ENCODE measurements around the gene PRDM2.
A peak's percentile ranks its signal among the peaks of the same experiment; 100 is the strongest.

The PRDM2 gene

DNA sequence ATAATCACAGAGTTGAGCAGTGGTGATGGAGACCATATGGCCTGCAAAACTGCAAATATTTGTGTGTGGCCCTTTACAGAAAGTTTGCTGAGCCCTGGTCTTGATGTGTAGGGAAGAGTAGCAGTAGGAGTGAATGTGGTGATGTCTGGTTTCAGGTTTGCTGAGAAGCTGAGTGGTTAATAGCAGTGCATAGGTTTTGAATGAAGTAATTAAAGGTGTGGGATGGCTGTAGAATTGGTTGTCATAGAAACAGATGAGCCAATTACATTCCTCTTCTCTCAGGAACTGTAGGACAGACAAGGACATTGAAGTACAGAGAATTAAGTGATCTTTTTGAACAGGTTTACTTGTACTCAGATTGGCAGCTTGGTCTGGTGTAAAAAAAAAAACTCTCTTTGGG is 37.4 kb downstream of the PRDM2 start:
- no peak for DNase-seq

DNA sequence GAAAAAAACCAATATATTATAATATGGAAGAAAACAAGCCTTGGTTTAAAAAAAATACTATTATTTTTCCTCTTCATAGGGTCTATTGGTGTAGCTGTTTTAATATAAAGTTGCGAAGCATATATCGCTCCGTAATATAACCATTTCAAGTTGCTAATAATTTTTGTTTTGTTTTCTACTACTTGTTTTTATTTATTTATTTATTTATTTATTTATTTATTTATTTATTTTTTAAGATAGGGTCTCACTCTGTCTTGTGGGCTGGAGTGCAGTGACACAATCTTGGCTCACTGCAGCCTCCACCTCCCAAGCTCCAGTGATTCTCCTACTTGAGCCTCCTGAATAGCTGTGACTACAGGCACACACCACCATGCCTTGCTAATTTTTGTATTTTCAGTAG is 46.4 kb downstream of the PRDM2 start:
- DNase-seq, result no peak

DNA sequence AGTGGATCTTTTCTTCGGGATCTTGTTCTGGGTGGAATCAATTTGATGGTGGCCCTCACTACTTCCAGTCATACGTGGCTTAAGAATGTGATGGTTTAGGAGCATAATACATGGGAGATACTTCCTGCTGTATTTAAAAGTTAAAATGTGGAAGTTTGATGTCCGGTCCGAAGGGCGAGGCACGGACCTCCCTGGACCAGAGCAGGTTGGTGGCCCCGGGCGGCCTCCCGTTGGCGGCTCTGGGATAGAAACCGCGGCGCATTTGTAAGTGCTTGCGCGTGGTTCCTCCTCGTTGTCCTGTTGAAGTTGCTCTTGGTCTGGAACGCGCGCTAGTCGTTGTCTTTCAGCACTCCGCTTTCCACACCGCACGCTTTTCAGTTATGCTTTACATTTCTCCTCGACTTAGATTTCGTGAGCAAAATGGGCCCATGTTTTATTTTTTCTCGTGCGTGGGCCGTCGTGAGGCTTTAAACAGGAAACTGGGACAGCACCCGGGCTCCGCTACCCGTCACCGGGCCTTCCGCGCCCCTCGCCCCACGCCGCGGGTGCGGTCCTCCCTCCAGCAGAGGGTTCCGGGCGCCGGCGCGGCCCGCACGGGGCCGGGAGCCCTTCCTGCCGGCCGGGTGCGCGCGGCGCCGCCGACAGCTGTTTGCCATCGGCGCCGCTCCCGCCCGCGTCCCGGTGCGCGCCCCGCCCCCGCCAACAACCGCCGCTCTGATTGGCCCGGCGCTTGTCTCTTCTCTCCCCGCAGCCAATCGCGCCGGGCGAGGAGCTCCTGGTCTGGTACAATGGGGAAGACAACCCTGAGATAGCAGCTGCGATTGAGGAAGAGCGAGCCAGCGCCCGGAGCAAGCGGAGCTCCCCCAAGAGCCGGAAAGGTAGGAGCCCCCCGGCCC is 48.9 kb downstream of the PRDM2 start:
- peak; percentile 94 to 97 (median 95) for DNase-seq

DNA sequence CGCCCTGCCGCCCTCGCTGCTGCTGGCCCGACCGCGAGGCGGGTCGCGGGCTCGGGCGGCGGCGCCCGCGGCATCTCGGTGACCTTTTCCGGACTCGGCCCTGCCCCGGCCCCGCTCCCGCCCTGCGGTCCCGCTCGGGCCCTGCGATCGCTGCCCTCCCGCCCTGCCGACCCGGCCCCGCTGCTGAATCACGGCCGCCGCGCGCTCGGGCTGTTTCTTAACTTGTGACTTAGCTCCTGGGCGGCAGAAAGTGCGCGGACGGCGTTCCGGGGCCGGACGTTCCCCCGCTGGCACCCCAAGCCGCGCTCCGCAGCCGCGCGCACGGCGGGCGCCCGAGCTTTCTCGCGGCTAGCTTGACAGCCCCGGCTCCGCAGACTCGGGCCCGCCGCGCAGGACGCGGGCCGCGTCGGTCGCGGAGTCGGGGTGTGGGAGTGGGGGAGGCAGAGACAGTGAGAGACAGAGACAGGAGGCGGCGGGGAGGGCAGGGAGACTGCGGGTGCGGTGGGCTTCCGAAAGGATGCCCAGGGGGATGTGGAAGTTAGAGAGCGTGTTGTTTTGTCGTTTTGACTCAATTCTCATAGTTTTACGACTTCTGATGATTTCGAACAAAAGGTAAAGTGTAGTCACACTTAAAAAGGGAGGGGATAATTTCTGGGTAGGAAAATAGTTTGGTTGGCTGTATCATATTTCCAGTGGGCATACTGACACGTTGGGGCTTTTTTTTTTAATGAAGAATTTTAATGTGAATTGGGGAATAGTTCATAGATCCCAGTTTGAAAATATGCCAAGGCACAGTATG is 49.8 kb downstream of the PRDM2 start:
- DNase-seq, result peak in 2 of 5 donors; percentile 32 to 52

DNA sequence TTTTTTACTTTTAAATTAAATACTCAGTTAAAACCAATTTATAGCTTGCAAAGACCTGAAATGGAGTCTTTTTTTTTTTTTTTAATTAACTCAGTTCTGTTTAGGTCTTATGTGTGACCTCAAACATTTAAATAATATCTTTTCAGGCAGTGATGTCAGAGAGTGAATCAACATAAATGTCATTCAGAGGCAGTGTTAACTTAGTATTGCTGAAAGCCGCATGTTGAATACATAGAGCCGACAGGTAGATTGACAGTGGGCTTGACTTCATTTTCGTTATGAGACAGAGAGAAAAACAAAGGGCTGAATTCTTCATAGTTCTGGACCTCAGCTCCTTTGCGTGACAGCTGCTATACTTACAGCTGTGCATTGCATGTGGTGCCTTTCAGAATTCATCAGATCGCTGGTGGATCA is 51.5 kb downstream of the PRDM2 start:
- DNase-seq, result no peak

DNA sequence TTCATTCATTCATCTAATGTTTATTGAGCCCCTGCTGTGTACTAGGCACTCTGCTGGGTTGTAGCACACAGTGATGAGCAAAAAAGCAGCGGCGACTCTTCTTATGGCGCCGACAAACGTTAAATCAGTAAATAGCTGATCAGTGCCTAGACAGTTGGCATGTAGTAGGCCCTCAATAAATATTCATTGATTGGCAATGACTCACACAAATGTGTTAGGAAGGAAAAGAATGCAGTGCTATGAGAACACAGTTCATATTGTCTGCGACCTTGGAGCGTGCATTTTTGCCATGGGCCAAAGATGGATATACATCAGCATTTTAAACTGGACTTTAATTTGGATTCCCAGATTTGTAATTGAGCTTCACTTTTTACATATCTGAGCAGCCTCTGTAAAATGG is 52.0 kb downstream of the PRDM2 start:
- no peak for DNase-seq

DNA sequence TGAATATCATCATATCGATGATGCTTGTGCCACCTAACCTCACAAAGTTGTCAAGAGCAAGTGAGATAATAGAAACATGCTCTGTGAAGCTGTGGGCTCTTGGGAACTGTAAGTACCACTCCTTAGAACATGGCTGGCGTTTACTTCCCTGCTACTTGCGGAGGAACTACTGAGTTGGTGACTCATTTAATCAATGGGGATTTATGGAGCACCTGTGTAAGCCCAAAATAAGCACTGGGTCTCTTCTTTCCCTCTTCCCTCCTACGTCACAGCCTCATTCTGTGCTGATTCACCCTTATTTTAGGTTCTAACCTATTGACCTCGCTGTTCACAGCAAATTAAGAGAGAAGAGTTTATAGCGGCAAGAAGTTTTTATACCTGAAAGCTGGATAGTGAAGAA is 52.9 kb downstream of the PRDM2 start:
- DNase-seq, result no peak

DNA sequence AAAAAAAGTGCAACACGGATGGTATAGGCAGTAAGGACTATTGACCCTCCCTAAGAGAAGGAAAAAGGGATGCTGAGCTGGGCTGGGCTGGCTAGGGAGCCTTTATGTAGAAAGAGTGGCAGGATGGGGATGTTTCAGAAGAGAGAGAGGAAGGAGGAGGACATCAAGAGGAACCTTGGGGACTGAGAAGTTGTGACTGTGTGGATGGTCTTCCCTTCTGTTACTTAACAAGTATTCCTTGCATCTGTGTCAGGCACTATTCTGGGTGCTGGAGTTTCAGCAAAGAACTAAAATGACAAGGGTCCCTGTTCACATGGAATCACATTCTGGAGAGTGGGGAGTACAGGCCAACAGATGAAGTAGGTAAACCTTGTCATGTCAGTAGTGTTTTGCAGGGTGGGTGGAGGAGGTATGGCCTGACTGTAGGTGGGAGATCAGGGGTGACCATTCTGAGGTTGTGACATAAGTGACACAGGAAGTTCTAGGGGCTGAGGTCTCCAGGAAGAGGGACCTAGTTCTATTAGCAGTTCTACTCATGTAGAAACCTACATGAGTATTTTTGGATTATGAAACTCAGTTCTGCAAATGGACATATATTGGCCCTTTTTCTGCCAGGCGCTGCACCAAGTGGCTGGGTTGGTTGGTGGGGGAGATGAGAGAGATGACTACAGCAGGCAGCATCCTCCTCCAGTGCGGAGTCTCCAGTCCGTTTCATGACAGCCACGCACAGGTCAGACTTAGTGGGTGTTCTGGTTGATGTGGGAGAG is 53.8 kb downstream of the PRDM2 start:
- DNase-seq, result no peak

DNA sequence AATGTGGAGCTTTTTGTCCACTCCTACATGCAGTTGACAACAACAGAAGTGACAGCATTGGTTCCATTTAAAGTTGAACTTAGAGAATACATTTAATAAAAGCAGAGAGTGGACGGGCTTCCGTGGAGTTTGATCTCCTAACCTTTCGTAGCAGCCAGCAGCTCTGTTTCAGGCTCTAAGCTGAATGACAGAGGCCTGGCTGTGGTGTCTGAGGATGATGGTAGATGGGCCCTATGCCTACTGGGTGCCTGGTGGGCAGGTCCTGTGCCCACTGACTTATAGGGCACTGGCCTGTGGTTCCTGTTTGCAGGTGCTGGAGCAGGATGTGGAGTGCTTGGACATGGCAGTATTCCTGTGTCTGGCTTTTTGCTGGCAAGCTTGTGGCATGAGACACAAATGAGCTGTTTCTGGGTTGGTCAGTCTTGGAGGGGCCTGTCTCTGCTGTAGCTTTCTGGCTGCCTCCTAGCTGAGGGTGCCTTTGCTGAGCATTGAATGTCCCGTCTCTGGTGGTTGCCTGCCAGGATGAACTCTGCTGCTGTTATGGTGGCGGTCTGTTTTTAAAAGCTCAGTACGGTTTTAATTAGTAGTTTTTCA is 54.6 kb downstream of the PRDM2 start:
- DNase-seq, result no peak

DNA sequence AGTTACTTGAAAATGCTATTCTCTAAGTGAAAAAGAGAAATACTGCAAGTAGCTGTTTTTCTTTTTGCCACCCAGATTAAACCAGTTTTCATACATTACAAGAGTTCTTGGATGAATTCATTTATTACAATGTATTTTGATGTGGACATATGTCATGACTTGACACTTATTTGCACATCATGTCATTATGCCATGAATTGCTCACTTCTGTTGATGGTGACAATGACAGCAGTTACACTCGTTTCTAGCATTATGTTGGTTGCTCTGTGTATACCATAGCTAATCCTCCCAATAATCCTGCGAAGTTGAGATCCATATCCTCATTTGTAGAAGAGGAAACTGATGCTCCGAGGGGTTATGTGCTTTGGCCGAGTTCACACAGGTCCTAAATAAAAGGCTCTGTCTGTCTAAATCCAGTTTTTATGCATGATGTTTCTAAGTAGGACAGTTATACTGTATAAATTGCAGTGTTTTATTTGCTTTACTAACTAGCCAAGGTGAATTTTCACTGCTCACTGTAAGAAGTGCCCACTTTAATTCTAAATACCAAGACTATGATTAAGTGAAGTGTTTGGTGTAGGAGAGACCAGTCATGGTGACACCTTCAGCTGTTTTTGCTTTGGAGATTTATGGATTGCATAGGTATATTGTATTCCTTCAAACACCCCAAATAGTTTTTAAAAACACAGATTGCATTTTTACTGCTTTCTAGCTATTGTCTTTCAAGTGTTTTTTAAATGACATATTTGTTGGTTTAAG is 56.7 kb downstream of the PRDM2 start:
- no peak for DNase-seq

DNA sequence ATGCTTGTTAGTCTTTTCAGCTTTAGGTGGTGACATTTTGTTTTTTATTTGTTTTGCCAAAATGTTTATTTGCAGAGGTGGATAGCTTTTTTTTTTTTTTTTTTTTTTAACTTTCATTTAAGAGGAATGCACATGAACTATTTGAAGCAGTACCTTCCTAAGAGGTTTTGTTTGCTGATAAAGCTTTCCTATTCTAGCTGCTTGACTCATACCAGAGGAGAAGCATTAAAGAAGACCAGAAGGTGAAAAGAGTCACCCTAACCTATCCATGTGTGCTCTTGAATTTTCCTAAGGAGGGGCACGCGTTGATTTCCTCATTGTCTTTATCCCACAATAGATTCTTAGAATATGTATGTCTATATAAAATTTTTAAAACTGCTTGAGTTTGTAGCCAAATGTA is 57.7 kb downstream of the PRDM2 start:
- no peak for DNase-seq

DNA sequence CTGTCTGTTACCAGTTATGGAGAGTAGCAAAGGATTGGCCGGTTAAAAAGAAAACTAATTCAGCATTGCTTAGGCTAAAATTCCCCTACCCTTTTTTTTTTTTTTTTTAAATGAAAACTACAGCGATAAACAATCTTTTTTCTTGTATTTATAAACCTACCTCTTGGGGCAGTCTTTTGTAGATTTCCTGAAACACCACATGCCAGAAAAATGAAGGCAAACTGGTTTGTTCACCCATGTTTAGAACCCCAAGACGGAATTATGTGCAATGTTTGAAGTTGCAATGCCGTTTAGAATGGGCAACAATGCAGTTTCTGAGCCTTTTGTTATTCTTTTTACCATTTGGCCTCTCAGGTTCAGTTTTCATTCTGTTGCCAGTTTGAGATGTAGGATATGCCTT is 59.1 kb downstream of the PRDM2 start:
- no peak for DNase-seq

DNA sequence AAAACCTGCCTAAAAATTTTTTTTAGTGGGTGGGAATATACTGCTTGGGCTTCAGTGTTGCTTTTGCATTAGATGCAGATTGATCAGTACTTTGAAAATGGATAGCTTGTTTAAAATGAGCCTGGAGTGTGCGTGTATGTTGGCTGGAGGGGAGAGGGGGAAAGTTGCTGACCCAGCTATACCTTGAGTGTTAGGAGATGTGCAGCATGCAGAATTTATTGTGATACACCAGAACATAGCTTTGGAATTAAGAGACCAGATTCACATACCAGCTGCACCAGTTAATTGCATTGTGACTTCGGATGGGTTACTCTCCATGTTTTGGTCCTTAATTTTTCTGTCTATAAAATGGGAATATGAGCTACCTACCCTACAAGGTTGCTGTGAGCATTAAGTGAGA is 60.4 kb downstream of the PRDM2 start:
- no peak for DNase-seq

DNA sequence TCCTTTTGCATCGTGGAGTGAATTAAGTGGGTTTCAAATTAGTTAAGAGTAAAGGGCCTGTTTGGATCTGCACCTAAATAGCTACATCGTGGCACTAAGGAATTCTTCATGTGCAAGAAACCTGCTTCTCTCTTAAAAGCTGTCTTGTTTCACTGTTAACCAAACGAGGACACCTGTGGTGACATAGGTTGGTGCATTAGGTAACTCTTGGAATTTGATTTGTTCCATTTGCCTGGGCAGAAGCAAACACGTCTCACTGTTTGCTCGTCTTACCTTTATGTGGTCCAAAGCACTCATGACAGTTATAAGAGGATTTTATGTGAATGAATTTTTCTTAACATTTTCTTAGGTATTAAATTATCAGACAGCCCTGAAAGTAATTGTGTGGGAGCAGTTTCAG is 60.9 kb downstream of the PRDM2 start:
- DNase-seq, result no peak

DNA sequence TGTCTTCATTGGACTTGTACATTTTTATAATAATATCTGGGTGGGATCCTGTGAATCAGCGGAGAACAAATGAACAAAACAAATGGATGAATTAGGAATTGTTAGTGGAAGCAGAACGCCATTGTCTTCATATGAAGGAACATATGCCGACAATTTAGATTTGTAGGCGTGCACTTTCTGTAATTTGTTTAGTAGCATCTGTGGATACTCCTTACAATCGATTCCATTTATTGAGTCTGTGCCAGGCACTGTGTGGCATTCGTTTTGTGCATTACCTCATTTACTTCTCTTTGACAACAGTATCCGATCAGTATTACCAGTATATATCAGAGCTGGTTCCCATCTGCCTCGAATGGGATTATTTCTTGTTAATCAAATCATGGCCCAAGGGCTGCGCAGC is 61.9 kb downstream of the PRDM2 start:
- no peak for DNase-seq

DNA sequence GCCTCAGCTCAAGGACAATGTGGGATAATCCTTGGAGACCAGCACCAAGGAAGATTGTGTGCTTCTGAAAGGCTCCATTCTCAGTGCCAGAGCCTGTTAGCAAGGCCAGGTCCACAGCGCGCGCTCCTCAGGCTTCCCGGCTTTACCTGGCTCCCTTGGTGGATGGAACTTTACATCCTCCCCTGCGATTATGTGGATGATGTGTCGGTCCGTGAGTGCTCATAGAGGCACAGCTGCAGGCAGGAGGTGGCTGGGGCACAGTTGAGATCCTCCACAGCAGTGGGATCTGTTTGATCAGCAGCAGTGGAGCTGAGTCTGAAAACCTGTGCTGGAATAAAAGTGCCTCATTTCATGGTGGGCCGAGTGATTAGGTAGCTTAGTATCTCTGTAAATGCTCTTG is 62.7 kb downstream of the PRDM2 start:
- no peak for DNase-seq

DNA sequence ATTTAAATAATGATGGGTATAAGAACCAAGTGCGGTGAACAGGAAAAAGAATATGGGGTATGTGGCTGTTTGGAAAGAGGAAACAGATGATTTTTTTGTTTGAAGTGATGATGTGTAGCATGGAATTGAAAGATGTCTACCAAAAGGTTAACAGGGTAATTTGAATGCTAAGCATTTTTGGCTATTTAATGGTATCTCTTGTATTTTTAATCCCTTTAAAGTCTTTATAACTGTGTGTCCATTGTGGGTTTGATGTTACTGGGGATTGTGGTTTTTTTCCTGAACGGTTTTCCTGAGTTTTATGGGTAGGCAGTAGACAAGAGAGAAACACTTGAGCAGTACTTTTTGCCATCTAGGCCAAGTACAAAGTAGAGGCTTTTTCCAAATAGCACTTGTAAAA is 63.2 kb downstream of the PRDM2 start:
- no peak for DNase-seq

DNA sequence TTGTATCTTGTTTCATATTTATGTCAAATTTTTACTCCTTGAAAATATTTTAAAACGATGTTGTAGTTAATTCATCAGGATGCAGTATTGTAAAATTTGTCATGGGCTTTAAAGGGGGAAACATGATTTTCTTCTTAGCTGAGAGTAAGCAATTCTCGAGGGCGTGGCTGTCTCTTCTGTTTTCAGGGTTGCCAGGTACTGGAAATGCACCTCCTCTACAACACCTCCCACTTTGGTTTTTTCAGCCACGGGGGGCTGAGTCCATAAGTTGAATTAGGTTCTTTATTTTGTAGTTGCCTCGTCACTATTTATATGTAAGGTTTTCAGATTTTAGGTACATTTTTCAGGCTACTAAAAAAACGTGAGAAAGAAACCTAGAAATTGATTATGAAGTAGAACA is 64.0 kb downstream of the PRDM2 start:
- DNase-seq, result no peak

DNA sequence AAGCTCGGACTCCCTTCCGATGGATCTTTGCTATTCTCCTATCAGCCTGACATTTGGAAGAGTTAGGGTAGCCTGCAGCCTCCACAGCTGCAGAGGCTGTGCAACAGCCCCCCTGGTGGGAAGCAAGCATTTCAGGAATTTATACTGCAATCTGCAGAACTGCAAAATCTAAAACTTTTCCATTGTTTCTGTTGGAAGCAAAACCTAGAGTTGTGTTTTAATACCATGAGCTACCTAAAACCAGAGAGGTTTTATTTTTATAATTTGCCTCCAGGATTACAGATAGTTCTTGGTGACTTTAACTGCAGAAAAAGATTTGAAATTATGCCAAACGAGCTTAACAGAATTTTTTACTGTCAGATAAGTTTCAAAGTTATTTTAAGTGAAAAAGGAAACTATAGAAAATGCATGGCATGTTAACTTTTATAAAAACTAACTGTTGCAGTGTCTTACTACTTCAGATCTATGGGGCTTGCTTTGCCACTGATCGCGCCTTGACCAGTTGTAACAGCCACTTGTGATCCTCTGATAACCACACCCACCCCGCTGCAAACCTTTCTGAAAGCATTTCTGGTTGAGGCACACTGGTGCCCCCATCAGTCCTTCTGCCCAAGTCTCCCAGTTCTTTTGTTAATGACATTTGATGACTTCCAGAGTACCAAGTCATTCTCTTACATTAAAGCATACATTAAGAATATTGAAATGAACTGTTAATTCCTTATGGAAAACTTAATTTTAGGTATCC is 64.8 kb downstream of the PRDM2 start:
- DNase-seq, result no peak

DNA sequence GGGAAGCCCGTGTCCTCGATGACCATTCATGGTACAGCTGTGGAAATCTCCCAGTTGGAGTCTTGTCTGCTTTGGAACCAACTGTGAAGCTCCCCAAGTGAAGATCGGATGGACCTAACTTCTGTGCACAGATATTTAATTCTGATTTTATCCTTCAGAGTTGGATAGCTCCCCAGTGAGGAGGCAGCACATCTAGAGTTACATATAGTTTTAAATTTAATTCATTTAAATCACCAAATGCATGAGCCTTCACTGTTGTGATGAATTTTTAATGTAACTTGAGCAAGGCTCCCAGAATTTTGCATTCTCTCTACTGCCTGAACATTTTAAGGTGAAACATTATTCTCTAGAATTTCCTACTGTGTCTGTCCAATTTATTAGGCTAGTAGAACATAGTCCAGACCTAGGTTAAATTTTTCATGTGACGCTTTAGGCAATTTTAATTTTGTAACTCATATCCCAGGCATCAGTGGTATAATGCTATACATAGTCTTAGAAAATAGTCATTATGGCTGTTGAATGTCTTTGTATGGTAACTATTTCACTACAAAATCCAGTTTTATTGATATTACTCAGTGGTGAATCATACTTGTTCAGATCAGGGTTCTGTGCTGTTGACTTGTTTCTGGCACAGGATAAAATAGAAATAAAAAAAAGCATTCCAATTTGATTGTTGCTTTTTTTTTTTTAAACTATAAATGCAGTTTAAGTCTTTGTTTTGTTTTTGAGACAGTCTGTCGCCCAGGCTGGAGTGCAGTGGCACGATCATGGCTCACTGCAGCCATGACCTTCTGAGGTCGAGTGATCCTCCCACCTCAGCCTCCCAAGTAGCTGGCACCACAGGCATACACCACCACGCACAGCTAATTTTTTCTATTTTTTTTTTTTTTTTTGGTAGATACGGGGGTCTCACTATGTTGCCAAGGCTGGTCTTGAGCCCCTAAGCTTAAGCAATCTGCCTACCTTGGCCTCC is 66.9 kb downstream of the PRDM2 start:
- no peak for DNase-seq

Data from T-helper 1 cell (primary cell).